HG02588 (cell line): Measurements from ENCODE around the gene KCNH5.

ENCODE experiments used
- ATAC-seq: cut with Tn5 transposase; IDR thresholded peaks from one replicate; pipeline ENCODE4 v1.9.1; 2021; ENCODE audit warnings: mild to moderate bottlenecking, moderate library complexity; ENCODE audit not compliant: unreplicated experiment

Gene KCNH5

DNA sequence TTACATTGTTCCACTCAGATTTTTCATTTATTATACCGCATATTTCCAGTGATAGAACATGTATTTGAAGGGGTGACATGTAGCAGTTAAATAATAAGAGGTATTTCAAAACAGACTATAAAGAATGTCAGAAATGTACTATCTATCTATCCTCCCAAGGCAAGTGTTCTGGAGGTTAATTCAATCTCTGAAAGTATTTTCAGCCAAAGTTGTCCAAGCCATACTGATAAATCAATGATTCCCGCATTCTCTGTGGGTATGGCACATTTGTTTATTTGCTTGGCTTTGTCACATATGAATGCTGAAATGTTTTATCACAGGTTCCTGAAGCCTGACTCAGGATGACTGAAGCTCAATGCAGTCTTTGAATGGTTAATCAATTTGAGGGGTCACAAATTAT is 35.8 kb downstream of the KCNH5 start:
- no peak for ATAC-seq

DNA sequence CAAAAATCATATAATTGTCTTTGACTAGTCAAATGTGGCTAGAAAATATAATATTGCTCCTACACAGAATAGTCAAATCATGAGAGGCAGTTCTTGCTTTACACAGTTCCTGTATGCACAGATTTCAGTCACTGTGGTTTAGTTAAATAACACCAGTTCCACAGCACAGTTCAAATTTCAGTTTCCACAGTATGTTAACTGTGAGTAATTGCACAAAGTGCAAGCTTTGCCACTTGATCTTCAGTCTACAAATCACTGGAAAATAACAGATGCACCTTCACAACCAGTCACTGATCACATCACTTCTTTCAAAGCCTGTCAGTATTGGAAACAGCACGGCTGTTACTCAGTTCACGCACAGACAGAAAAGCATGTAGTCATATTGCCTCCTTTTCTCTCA is 38.7 kb downstream of the KCNH5 start:
- ATAC-seq = no peak

DNA sequence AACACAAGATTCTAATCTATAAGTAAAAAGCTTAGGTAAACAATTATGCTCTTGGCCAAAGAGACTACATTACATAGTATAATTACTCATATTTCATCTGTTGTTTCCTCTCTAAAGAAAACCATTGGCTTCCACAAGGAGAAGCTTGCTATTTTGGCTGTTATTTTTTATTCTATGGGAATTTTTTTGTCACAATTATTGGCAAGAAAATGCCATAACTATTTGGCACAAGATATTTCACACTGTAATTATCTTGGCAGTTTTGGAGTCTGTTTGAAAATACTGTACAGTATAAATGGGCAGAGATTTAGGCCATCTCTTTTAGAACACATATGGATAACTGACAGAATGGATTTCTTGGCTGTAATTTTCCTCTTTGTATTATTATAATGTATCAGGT is 51.2 kb downstream of the KCNH5 start:
- ATAC-seq = no peak

DNA sequence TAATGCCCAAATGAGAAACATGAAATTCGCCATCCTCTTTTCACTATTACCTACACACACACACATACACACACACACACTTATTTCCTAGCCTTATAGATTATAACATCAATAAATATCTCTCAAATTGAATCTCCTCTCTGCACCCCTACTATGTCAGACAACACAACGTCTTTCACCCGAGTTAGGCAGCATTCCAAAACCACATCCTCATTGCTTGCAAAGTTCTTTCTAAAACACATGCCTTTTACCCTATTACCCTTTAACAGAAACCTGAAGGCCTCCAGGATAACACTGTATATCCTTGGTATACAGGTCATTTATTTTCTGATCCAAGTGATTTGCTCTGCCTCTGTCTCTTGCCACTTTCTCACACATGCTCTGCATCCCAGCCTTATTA is 56.3 kb downstream of the KCNH5 start:
- no peak for ATAC-seq

DNA sequence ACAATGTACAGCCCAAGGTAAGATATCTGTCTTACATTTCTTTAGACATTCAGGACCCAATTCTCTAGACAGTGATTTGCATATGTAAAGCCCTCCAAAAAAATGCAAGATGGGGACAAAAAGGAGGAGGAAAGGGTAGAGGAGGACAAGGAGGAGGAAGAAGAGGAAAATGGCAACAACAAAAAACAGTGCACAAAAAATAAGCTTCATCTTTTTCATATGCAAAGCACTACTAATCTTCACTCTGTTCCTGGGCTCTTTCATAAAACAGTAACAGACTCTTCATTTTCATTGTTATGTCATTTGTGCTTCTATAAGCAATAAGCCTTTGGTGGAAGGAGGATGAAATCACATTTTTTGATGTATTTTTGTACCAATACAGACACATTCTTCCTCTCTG is 61.4 kb downstream of the KCNH5 start:
- no peak for ATAC-seq

DNA sequence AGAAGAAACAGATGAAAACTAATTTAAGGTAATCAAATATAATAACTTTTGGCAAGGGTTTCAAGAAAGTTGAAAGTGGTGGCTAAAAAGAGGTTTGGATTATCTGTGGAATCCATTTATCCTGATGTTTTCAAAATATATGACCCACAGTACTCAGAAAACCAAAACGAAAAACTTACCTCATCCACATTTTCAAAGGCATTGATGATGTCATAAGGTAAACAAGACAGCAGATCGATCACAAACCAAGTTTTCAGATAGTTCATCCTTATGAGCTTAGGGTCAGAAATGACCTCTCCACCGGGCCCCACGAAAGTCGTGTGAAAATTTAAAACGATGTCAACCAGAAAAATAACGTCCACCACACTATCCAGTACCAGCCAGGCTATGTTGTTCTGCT is 64.6 kb downstream of the KCNH5 start:
- no peak for ATAC-seq

DNA sequence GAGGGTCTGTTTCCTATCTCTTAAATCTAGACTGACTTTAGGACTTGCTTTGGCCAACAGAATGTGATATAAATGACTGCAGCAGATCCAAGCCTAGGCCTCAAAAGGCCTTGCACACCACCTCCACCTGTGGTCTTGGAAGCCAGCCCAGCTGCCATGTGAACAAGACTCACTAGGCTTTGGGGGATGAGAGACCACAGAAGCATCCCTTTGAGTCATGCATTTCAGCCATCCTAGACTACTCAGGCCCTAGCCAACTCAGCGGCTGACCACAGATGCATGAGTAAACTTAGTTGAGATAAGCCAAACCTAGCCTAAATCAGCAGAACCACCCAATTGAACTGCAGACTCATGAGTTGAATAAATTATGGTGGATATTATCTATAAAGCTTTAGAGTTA is 87.7 kb downstream of the KCNH5 start:
- no peak for ATAC-seq

DNA sequence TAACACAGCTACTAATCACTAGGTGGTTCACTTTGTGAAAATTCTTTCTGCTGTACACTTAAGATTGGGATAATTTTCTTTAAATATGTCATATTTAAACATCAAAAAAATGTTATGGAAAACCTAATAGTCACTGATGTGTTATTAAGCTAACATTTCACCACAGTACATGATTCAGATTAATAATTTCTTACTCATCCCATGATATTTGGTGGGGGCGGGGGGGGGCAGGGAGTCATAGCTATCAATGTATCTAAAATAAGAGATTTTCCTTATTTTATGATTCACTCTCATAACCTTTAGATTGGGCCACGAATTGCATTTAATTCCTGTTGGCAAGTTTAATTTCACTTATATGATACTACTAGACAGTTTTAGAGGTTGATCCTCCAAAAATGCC is 88.8 kb downstream of the KCNH5 start:
- ATAC-seq = no peak

DNA sequence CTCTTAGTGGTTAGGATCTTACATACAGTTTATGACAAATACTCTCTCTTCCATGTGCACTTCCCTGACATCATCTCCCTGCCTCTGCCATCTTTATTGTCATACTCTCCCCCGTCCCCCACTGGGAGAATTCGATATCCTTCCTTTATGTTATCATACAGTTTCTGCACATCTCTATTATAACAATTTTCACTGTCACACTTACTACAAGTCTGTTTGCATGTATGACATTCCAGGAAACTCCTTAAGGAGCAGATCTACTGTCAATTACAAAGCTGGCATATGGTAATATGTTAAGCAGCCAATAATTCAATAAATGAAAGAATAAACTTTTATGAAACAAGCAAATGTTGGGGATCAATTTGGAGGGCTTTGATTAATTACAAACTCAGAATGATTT is 91.1 kb downstream of the KCNH5 start:
- no peak for ATAC-seq

DNA sequence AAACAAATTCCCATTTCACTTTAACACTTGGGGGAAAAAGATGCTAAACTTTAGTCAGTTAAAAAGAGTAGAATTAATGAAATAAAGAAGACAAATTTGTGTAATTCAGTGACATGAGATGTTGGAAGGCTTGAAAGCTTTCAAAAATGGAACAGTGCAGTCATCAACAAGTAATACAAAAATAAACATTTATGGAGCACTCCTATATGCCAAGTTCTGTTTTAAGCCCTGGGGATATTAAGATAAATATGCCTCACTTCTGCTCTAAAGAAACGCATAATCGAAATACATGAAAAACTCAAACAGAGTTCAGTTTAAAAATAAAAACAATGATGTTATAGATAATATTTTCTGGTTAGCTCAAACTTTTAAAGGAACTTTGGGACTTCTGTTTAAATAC is 93.0 kb downstream of the KCNH5 start:
- ATAC-seq = no peak

DNA sequence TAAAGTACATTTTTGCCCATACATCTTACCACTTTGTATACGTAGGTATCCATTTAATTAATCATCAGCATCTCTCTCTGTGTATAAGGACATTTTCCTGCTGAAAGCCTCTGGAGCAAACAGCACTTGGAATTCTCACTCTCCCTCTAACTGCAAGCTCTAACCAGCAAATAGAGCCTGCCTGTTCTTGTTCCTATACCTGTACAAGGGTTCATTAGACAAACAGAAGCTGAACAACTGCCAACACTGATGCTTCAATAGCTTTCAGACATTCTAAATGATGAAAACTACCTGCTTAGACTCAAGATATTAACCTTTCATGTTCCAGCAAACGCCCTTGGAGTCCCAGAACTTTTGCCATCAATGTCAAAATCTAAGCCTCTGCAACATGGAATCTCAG is 98.0 kb downstream of the KCNH5 start:
- no peak for ATAC-seq

DNA sequence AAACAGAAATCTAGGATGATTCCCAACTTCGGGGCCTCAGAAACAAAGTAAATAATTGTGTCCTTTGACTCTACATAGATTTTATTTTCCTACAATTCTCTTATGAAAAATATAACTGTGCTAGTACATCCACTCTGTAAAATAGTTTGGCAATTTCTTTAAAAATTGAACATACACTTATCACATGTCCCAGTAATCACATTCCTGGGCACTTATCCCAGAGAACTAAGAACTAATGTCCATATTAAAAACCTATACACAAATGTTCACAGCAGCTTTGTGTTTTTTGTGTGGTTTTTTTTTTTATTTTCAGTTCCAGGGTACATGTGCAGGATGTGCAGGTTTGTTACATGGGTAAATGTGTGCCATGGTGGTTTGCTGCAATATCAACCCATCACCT is 99.0 kb downstream of the KCNH5 start:
- no peak for ATAC-seq

DNA sequence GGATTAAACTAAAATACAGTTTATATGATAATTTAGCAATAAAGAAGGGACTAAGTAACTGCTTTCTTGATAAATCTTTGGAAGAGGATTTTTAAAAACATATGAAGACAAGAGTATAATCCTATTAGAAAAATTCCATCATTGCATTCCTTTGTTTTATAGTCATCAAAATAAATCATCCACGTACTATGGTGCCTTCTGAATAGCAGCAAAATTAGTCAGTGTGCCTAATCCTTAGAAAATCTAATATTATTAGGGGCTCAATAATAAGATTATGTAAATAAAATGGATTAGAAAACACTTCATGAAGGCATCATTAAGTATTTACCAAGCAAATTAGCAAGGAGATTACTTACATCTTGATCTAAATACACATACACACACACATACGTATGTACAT is 102.1 kb downstream of the KCNH5 start:
- ATAC-seq = no peak

DNA sequence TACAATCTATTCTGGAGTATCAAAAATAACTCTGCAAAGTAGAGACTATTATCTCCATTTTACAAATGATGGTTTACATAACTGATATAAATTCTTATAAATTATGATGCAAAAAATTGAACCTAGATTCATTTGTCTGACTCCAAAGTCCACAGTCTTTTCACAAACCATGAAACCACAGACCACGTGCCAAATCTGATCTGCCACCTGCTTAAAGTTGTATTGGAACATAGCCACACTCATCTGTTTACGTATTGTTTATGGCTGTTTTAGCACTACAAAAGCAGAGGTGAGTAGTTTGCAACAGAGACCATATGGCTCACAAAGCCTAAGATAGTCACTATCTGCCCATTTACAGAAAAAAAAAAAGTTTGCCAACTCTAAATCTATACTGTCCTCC is 105.3 kb downstream of the KCNH5 start:
- ATAC-seq = no peak

DNA sequence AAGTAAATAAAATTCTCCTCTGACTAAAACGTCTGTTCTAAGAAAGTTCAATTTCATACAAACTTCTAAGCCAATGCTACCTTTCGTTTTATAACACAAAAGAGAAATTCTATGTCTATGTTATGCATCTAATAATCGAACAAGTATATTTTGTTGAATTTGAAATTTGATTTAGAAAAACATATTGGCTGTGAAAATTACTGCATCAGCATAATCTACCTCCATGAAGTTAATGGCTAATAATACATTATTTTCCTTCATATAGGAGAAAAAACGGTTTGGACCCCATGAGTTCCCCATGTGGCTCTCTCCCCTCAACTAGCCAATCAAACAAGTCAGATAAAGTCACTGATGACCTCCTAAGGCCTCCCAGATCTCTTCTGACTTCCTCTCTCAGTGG is 106.5 kb downstream of the KCNH5 start:
- no peak for ATAC-seq

DNA sequence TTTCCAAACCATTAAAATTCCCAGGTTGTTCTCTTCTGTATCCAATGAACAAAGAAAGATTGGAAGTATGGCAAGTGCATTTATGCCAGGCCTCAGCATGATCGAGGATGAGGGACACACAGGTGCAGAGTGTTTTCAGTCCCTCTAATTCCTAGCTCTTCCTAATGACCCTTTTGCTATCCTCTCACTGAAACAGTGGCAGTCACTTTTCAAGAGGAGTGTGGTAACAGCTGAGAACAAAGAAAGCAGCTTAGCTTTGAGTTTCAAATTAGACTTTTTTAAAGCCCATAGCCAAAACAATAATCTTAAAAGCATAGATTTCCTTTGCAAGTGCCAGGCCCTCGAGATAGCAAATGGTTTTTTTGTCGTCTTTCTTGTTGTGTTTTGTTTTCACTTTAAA is 110.8 kb downstream of the KCNH5 start:
- no peak for ATAC-seq

DNA sequence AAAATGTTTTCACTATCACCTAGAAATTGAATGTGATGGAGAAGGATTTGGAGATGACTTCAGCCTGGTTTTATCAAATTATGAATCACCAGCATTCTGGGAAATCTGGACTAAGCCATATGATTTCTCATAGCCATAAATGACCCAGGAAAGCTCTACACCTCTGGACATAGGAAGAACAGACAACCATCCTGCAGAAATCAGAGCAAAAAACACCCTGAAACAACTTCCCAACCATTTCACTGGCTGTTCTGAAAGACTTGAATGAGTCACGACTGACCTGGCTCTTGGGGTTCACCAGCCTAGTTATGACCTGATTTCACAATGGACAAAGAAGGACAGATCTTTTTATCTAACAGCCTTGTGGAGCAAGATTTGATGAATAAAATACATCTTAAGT is 123.8 kb downstream of the KCNH5 start:
- ATAC-seq = no peak

DNA sequence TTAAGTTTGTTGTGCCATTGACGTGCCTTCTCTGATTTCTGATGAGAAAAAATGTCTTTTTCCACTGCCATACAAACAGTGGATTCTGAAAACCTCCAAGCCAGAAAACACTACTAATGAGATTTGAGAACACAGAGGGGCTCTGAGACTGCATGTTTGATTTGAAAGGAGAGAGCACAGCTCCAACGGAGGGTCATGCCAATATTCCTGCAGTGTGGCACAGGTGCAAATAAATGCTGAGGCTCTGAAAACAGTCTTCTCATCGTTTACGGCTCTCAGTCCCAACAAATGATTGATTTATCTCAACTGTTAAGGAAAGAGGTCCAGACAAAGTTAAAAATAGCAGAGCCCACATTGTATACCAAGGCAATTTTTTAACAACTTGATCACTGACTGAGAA is 128.7 kb downstream of the KCNH5 start:
- no peak for ATAC-seq

DNA sequence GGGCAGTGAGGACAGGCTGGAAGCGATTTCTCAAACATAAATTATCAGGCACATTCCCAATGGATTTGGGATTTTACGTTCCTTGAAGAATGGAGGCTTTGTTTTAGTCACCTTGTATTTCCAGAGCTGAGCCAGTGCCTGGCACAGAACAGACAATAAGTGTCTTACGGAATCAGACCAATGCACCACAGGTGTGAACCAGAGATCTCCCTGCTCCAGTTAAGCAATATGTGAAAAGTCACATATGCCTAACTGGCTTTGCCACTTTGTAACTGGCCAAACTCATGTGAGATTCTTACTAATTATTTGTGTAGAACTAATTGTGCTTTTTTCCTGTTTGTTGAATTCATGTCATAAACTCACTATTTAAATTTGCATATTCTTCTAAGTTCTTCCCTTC is 130.4 kb downstream of the KCNH5 start:
- no peak for ATAC-seq

DNA sequence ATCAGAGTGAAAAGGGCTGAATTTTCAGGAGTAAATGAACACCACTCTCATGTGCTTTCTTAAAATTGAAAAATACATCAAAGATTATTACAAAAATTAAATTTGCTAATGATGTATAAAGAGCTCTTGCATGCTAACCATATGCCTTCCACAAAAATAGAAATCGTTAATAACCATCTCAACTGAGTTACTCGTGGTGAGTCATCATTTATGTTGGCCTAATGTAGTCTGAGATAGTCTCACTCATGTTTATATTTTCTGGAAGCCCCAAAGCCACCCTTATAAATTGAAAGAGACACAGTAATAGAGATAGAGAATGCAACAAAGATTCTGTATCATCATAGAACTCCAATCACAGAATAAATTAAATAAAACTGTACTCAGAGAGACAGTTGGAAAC is 131.2 kb downstream of the KCNH5 start:
- no peak for ATAC-seq

DNA sequence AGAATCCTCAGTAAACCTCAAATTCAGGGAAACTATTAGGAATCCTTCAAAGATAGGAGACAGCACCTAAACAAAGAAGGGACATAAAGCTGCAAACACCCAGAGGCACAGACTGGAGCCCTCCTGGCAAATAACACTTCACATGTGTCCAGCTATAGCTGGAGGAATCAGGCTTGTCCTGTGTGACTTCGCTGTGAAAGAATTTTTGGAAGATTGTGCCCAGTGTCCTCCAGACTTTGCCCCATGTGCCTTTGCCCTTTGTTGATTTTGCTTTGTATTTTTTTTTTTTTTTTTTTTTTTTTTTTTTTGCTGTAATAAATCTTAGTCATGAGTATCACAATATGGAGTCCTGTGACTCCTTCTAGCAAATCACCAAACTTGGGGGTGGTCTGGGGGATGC is 136.8 kb downstream of the KCNH5 start:
- ATAC-seq = no peak

DNA sequence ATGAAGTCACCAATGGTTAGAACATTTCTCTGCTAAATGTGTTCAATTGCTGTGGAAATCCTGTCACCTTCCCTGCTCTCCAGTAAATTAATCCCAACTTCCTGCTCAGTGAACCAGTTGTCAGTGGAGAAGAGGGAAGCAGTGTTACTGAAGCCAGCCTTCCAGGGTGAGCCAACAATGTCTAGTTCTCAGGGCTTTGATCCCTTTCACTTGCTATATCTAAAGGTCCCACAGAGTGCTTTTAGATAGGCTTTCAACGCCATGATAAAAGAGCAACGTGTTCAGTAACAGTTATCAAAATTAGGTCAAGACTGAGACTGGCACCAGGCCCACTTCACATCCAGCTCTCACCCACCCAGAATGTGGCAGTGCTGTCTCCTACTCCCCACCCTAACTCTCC is 139.7 kb downstream of the KCNH5 start:
- ATAC-seq = no peak

DNA sequence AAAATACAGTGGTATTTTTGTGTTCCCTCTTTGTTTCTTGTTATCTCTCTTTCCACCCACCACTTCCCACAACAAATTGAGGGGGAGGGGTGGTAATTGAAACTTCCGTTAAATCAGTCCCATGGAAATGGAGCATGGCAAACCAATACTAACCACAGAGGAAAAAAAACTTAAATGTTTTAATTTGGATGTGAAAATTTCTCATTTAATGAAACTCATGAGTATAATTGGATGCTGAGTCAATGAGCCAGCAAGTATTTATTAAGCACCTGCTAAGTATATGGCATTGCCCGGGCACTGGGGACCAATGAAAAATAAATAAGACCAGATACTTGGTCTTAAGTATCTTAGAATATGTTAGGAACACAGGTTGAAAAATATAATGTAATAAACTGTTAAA is 147.5 kb downstream of the KCNH5 start:
- ATAC-seq = no peak

DNA sequence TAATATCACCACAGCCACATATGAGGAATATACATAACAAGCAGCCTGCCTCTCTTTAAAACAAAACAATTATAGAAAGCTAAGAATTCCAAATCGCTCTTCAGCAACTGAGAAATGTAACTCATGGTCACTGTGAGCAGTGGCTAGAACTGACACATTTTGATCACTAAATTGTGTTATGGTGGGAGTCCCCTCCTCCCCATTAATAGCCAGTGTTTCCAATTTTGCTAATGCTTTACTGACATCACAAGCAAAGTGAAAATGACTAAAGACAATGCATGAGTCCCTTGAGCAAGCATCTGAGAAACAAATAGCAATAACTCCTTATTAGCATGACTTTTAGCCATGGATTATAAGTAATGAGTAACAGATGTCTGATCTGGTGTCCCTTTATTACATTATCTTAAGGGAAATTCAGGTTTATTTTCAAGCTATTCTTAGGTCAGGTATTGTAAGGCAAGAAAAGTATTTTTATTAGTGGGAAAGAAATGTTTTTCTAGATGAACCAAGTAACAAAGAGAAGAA is 148.3 kb downstream of the KCNH5 start:
- no peak for ATAC-seq
